ENCODE data around the gene TM4SF1.

- TF ChIP-seq CTCF (IDR thresholded peaks at IDR 0.05) (no peak), POLR2A (IDR thresholded peaks at IDR 0.05) (no peak), POLR2AphosphoS5 (IDR thresholded peaks at IDR 0.05) (no peak)
Measured at GRCh38 chr3:149332771-149333170, 44.7 kb downstream of the TM4SF1 start.

Data from prostate gland (tissue), 2 donors.